Stimulated activated CD4-positive, alpha-beta T cell treated with anti-CD3 and anti-CD28 coated beads, Interleukin-15, amount 100 ng/mL, for 1 hour (primary cell): ENCODE data around the gene MYRF.

Experiments used
- DNase-seq, 2 donors: peaks; one replicate each; pipeline ENCODE4 v3.0.0-alpha.2; 2020; ENCODE audit warnings: low read depth in 1 of 2, low spot score in 1 of 2

The MYRF gene

DNA sequence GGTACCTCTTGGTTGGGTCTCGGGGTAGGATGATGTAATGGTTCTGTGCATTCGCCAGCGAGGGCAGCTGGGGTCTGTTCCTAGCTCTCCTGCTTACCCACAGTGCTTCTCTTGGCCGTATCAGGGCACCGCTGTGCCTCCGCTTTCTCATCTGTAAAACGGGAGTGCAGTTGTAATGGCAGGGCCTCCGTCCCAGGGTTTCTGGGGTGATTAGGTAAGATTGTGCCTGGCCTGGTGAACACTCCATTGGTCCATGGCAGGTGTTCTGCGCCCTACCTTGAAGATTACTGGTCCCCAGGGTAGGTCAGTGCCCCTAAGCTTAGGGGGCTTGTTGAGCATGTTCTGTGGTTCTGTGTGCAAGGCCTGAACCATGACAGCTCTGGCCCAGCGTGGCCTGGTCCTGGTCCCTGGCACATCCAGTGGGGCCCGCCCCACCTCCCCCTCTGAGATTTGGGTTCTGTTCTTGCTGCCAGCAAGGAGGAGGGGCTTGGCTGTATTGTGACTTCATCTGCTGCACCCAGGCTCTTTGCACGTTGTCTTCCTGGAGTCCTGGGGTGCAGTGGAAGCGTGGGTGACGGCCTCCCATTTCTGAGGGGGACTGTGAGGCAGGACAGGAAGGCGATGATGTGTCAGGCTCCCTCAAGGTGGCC lies 4.9 kb downstream of the MYRF start:
- no peak for DNase-seq

DNA sequence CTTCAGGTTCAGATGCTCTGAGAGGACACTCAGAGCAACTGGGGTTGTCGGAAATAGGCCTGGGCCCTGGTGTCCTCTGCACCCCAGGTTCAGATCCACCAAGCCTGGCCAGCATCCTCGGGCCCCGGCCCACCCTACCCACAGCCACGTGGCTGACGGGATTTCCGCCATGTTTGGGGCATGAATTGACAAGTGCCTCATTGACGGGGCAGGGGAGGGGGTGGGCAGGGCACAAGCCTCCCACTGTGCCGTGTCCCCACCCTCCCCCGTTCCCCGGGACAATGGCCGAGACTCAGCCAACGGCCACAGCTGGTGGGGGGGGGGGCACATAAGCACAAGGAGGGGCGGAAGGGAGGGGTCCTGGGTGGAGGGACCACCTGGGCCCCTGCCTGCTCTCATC lies 8.5 kb downstream of the MYRF start:
- DNase-seq, result no peak

DNA sequence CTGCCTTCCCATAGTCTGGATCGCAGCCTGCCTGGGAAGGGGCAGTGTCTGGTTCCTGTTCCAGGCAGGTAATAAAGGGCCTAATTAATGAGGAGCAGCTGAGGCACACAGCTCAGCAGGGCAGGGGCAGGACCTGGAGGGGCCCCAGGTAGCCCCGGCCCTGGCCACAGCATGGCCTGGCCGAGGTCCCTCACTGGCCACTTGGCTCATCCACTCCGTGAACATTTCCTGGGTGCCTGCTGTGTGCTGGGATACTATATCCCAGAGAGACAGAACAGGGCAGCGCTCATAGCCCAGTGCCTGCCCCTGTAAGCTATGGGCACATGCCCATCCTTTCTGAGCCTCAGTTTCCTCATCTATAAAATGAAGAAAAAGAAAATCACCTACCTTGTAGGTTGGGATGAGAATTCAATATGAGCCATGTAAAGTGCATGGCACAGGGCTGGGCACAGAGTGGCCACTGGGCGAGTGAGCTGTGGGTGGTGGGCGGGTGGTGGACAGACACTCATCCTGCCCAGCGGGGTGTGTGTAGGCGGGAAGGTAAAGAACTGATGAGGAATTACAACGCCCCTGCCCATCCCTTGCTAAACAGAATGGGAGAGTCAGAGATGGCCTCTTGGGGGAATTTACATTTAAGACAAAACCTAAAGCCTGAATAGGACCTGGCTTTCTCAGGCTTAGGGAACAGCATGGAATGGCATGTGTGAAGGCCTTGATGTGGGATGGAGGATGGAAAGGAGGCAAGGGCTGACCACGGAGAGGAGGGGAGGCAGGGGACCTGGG lies 9.2 kb downstream of the MYRF start:
- no peak for DNase-seq

GRCh38 chr11:61762223-61762615 lies 9.8 kb downstream of the MYRF start:
- no peak for DNase-seq

DNA sequence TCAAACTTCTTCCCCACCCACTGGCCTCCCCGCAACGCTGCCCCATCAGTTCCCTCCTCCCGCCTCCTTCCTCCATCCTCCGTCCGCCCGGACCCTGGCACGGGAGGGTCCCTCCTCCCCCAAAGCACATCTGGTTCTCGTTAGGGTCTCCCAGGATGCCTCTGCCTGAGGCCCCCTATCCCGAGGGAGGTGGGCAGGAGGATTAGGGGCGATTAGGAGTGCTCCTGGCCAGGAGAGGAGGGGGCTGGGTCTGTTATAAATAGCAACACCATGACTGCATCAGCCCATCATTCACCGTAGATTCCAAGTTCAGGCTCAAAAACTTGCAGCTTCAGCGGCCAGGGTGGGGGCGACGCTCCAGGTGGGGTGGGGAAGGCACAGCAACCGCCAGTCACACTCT lies 10.4 kb downstream of the MYRF start:
- DNase-seq, result no peak

GRCh38 chr11:61763930-61764605 lies 11.6 kb downstream of the MYRF start:
- no peak for DNase-seq

GRCh38 chr11:61764606-61765260 lies 12.3 kb downstream of the MYRF start:
- DNase-seq, result no peak

DNA sequence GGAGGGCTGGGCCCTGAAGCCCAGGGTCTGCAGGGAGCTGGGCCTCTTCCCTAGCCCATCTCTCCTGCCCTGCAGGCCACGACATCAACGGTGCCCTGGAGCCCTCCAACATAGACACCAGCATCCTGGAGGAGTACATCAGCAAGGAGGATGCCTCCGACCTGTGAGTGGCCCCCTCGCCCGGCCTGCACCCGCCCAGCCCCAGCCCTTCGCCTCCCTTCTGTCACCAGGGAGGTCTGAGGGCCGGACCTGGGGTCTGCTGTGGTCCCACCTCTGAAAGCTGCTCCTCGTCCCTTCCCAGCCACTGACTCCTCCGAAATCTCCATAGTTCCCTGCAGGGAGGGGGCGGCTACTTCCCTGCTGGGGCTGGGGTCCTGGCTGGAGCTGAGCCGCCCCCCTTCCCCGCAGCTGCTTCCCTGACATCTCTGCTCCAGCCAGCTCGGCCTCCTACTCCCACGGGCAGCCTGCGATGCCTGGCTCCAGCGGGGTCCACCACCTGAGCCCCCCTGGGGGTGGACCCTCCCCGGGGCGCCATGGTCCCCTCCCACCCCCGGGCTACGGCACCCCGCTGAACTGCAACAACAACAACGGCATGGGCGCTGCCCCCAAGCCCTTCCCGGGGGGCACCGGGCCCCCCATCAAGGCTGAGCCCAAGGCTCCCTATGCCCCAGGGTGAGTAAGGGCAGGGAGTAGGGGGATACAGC lies 13.3 kb downstream of the MYRF start:
- no peak for DNase-seq

DNA sequence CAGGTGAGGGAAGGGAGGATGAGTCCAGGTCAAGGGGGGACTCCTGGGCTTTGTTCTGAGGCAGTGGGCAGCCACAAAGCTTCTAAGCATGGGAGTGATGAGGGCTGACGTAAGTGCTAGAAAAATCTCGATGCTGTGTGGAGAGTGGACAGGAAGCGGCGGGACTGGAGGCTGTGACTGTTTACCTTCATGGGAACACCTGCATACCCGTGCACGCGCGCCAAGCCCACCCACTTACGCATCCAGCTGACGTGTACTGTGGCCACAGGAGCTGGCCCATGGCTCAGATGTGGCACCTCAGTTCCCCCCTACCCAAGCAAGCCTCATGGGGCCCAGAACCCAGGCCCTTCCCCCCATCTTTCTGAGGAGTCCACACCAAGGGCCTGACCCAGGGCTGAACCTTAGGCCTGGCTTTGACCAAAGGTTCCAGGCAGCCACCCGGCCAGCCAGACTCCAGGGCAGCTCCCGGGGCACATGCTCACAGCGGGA lies 14.0 kb downstream of the MYRF start:
- no peak for DNase-seq

- DNase-seq, result no peak
These were observed 16.1 kb downstream of the MYRF start for GRCh38 chr11:61768376-61769076.

DNA sequence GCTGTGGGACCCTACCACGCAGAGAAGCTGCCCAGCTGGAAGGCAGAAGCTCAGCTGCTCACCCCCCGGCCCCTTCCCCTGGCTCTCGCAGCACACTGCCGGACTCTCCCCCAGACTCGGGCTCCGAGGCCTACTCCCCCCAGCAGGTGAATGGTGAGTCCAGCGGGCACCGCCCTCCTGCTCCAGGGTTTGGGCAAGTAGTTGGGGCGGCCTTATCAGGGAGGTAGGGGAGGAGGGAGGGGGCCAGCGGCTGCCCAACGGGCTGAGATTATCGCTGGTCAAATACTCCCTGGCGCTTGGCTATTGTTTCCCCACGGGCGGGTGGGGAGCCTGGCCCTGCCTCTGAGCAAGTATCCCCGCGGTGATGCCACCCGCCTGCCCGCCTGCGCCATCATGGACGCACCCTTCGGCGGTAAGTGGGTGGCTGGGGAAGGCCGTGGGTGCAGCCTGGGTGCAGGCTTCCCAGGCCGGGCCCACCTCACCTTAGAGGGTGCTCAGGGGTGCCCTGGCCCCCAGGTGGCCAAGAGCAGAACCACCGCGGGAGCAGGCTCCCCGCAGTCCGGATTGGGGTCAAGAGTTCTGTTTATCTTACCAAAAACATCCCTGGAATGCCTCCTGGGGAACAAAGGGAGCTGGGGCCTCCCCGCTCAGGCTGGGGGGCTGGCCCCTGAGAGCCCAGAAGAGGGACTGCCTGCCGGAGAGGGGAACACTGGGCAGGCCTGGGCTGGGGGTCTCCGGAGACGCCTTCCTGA lies 16.9 kb downstream of the MYRF start:
- no peak for DNase-seq

- no peak for DNase-seq
These were observed 17.7 kb downstream of the MYRF start for GRCh38 chr11:61769946-61770683.

DNA sequence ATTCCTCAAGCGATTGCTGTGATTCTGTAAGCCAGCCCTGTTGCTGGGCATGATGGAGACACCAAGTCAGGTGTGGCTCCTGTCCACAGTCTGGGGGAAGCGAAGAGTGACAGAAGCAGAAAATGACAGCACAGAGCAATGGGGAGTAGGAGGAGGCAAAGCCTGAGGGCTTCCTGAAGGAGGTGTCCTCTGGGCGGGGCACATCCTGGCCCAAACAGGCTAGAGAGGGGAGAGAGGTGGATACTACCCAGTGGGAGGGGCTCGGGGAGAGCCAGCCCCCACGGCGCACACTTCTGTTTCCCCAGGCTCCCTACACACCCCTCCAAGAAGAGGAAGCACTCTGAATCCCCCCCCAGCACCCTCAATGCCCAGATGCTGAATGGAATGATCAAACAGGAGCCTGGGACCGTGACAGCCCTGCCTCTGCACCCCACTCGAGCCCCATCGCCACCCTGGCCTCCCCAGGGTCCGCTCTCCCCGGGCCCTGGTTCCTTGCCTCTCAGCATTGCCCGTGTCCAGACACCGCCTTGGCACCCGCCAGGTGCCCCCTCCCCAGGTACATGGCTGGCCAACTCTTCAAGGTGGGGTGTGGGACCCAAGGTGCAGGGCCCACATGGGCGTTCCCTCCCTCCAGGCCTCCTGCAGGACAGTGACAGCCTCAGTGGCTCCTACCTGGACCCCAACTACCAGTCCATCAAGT lies 18.9 kb downstream of the MYRF start:
- DNase-seq, result no peak

- no peak for DNase-seq
These were observed 19.6 kb downstream of the MYRF start for GRCh38 chr11:61771985-61772455.

GRCh38 chr11:61773356-61773755 lies 20.9 kb downstream of the MYRF start:
- DNase-seq, result no peak

- no peak for DNase-seq
These were observed 21.4 kb downstream of the MYRF start for GRCh38 chr11:61773809-61774208.

- no peak for DNase-seq
These were observed 22.0 kb downstream of the MYRF start for GRCh38 chr11:61774411-61774810.

DNA sequence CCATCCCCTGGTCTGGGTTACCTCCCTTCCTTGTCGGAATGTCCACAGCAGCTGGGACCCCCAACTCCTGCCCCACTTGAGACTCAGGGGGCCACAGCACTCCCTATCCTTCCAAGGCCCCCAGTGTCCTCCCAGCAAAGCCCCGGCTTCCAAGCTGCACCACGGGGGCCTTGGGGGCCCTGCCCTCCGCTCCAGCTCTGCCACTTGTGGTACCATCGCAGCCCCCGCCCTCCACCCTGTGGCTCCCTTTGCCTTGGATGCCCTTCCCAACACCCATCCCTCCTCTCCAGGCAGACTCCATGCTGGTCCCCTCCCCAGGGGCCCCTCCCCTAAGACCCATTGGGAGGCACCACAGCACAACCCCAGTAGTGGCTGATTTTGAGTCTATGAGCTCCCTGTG lies 22.7 kb downstream of the MYRF start:
- DNase-seq, result no peak
